ENCODE data around the gene CD68. TPM values are rescaled to one million over a fixed set of nuclear protein-coding genes. Genes with fewer than 3 reads are reported as not detected.

The CD68 gene
- total and polyA plus RNA-seq, 7 donors: 24.6 to 161 (median 56.4) TPM

DNA sequence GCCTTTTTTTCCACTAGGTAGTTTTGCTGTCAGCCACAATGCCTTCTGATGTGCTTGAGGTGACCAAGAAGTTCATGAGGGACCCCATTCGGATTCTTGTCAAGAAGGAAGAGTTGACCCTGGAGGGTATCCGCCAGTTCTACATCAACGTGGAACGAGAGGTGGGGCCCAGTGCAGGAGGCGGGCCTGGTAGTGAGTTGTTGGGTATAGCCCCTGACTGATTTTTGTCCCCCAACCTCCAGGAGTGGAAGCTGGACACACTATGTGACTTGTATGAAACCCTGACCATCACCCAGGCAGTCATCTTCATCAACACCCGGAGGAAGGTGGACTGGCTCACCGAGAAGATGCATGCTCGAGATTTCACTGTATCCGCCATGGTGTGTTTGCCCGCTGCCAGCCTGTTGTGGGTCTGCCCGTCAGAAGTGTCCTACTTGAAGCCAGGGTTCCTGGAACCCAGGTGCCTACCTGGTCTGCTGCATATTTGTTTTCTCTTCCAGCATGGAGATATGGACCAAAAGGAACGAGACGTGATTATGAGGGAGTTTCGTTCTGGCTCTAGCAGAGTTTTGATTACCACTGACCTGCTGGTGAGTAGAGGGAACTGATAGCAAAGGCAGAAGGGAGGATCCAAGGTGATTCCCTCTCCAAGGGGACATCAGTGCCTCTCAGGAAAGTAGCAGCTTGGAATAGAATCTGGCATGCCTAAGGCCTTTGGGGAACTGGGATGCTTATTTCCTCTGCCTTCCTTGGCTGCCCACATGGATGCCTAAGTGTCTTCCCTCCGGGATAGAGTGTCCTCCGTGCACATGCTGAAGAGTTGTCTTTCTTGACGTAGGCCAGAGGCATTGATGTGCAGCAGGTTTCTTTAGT is 1.9 kb upstream of the CD68 start:
- H3K27me3 ChIP-seq: no peaks in the 10 kb centered on the region
- peaks cover 0 to 63% (median 56%) of the 10 kb centered on the region in 4 donors for H3K4me1 ChIP-seq
- intact Hi-C loops (cut with DNase I): no loop called here
- peaks cover 47 to 54% (median 50%) of the 10 kb centered on the region in 4 donors for H3K36me3 ChIP-seq
- H3K4me3 ChIP-seq: no peak overlapping the region
- TF ChIP-seq POLR2AphosphoS5 (IDR thresholded peaks at IDR 0.05) (no peak), POLR2A (IDR thresholded peaks at IDR 0.05) (no peak), EP300 (IDR thresholded peaks at IDR 0.05) (no peak)
- TF ChIP-seq, protein P1, sequence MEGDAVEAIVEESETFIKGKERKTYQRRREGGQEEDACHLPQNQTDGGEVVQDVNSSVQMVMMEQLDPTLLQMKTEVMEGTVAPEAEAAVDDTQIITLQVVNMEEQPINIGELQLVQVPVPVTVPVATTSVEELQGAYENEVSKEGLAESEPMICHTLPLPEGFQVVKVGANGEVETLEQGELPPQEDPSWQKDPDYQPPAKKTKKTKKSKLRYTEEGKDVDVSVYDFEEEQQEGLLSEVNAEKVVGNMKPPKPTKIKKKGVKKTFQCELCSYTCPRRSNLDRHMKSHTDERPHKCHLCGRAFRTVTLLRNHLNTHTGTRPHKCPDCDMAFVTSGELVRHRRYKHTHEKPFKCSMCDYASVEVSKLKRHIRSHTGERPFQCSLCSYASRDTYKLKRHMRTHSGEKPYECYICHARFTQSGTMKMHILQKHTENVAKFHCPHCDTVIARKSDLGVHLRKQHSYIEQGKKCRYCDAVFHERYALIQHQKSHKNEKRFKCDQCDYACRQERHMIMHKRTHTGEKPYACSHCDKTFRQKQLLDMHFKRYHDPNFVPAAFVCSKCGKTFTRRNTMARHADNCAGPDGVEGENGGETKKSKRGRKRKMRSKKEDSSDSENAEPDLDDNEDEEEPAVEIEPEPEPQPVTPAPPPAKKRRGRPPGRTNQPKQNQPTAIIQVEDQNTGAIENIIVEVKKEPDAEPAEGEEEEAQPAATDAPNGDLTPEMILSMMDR (IDR thresholded peaks at IDR 0.05): no peak
- 74 to 84% methylated on average over 17 of the region's 17 CpGs for WGBS, 2 donors
- DNase-seq: no peak
- H3K27ac ChIP-seq: peak overlapping the region in 2 of 4 donors; percentile 91 to 92
- H3K9me3 ChIP-seq: no peaks in the 10 kb centered on the region

DNA sequence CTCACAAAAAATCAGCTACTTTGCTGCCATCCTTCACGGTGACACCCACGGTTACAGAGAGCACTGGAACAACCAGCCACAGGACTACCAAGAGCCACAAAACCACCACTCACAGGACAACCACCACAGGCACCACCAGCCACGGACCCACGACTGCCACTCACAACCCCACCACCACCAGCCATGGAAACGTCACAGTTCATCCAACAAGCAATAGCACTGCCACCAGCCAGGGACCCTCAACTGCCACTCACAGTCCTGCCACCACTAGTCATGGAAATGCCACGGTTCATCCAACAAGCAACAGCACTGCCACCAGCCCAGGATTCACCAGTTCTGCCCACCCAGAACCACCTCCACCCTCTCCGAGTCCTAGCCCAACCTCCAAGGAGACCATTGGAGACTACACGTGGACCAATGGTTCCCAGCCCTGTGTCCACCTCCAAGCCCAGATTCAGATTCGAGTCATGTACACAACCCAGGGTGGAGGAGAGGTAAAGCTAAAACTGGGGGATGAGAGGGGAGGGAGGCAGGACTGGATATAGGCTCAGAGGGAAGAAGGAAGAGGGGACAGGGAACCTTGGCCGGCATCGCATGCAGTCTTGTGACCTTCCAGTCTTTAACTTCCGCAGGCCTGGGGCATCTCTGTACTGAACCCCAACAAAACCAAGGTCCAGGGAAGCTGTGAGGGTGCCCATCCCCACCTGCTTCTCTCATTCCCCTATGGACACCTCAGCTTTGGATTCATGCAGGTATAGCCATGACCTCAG is 581 bp downstream of the CD68 start:
- TF ChIP-seq POLR2A (IDR thresholded peaks at IDR 0.05) (no peak), POLR2AphosphoS5 (IDR thresholded peaks at IDR 0.05) (no peak)
- peaks cover 40 to 42% (median 40%) of the 10 kb centered on the region in 4 donors for H3K36me3 ChIP-seq
- H3K9me3 ChIP-seq: no peaks in the 10 kb centered on the region
- WGBS, 2 donors: 66 to 69% methylated on average over 12 of the region's 12 CpGs
- H3K4me1 ChIP-seq: peaks cover 0 to 68% (median 60%) of the 10 kb centered on the region in 4 donors
- H3K27ac ChIP-seq: peak overlapping the region; percentile 91 to 92 (median 92)
- intact Hi-C loops (cut with DNase I): loop anchor here (10.0 kb wide), 1 partner anchor 275 kb away; the partner anchor contains the start of genes CYB5D1, NAA38 and TMEM88
- no peaks in the 10 kb centered on the region for H3K27me3 ChIP-seq
- peak overlapping the region in 3 of 4 donors; percentile 14 to 40 (median 28) for H3K4me3 ChIP-seq
- DNase-seq: no peak

GRCh38 chr17:7580604-7581575 is 1.5 kb downstream of the CD68 start:
- TF ChIP-seq POLR2AphosphoS5 (IDR thresholded peaks at IDR 0.05): no peak
- no peak for TF ChIP-seq EP300 (IDR thresholded peaks at IDR 0.05)
- TF ChIP-seq, protein P1 (IDR thresholded peaks at IDR 0.05): no peak
- TF ChIP-seq POLR2A (IDR thresholded peaks at IDR 0.05): no peak
- Histone ChIP-seq H3K27ac (peak overlapping the region; percentile 91 to 92 (median 92)), H3K4me3 (peak overlapping the region in 3 of 4 donors; percentile 14 to 40 (median 28)), H3K36me3 (peaks cover 31 to 34% (median 31%) of the 10 kb centered on the region in 4 donors), H3K4me1 (peaks cover 0 to 68% (median 56%) of the 10 kb centered on the region in 4 donors), H3K27me3 (no peaks in the 10 kb centered on the region), H3K9me3 (no peaks in the 10 kb centered on the region)
- intact Hi-C loops (cut with DNase I): loop anchor here (10.0 kb wide), 1 partner anchor 274 kb away; the partner anchor contains the start of genes CYB5D1, NAA38 and TMEM88
- no peak for DNase-seq
- 87 to 90% methylated on average over 23 of the region's 23 CpGs for WGBS, 2 donors

DNA sequence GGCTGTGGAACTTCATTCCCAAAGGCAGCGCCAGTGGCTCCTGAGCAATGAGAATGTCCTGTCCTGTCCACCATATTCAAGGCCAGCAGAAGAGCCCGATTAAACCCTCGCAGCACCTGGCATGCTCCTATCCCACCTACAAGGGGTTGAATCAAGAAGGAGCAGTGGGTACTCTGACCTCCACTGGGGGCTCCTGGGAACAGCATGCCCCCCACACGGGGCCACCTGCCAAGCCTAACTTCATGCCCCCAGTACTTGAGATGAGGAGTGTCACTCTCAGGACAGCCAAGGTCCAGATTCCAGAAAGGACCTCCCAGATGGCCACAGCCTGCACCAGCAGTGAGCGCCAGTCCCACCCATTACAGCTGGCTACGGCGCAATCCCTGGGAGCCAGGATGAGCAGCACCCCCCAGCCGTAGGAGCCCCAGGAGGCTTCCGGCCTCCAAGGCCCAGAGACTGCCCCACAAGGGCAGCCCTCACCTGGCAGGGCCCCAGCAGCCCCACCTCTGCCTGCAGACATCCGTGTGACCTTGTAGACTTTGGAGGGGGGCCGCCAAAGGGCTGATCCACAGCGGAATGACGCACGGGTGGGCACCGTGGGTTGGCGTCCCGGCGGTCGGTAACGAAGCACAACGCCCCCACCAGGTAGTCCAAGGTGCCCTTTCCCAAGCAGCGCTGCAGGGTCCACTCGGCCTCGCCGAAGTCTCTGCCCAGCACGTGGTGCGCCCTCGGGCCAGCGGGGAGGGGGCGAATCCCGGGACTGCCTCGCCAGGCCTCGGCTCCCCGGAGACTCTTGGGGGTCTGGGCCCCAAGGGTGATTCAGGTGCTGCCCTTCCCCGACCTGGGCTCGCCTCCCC is 3.2 kb downstream of the CD68 start:
- TF ChIP-seq EP300 (IDR thresholded peaks at IDR 0.05) (no peak), POLR2A (IDR thresholded peaks at IDR 0.05) (no peak), POLR2AphosphoS5 (IDR thresholded peaks at IDR 0.05) (no peak)
- TF ChIP-seq, protein P1 (IDR thresholded peaks at IDR 0.05): no peak
- Histone ChIP-seq H3K9me3 (no peaks in the 10 kb centered on the region), H3K4me3 (peak overlapping the region; percentile 39 to 63 (median 56)), H3K27me3 (no peaks in the 10 kb centered on the region), H3K36me3 (peaks cover 14 to 26% (median 14%) of the 10 kb centered on the region in 4 donors), H3K4me1 (peaks cover 0 to 68% (median 56%) of the 10 kb centered on the region in 4 donors), H3K27ac (peak overlapping the region; percentile 91 to 92 (median 92))
- intact Hi-C loops (cut with DNase I): loop anchor here (10.0 kb wide), 1 partner anchor 272 kb away; the partner anchor contains the start of genes CYB5D1, NAA38 and TMEM88
- peak; percentile 72 for DNase-seq
- WGBS, 2 donors: 88 to 95% methylated on average over 36 of the region's 36 CpGs

Measured in sigmoid colon (tissue), 7 donors.